HEK293 (cell line): ENCODE data around the gene SIAE.

ENCODE experiments used
- ZNF335 ChIP-seq: fragments of 450-650 bp; formaldehyde crosslinking; conservative IDR thresholded peaks from 2 replicates; pipeline ENCODE4 v1.5.1; 2016; ENCODE audit warnings: missing biosample characterization, missing genetic modification characterization
- ZNF423 ChIP-seq: fragments of 450-650 bp; formaldehyde crosslinking; IDR thresholded peaks from 2 replicates; pipeline ENCODE4 v1.5.1; 2016; ENCODE audit warnings: missing biosample characterization, missing genetic modification characterization
- ZNF518A ChIP-seq: fragments of 450-650 bp; formaldehyde crosslinking; conservative IDR thresholded peaks from 2 replicates; pipeline ENCODE4 v1.5.1; 2016; ENCODE audit warnings: low read depth, missing biosample characterization, missing genetic modification characterization

Gene SIAE

GRCh38 chr11:124583781-124584180, 89.8 kb downstream of the SIAE start (continued):
- no peak for TF ChIP-seq ZNF518A
- TF ChIP-seq ZNF423, result no peak
- TF ChIP-seq ZNF335 (tag by site-specific recombination), result no peak
- TF ChIP-seq, all 188 proteins: peak for 0
